Activated CD8-positive, alpha-beta memory T cell treated with anti-CD3 and anti-CD28 coated beads, Interleukin-2, amount 10 ng/mL, durations not matched to agents 7 days and 5 days (primary cell): Measurements from ENCODE around the gene CADM1. TPM values are rescaled to one million over a fixed set of nuclear protein-coding genes. Genes with fewer than 3 reads are reported as not detected.

Experiments used
- ATAC-seq: fragments of 150-1000 bp; cut with Tn5 transposase; one replicate; pipeline ENCODE4 v1.10.0; 2021; ENCODE audit warnings: moderate library complexity
- CTCF ChIA-PET: fragments of 350-600 bp; sonication (Branson Sonifier 250); formaldehyde crosslinking; loops from one replicate; lab custom pipeline; 2021; ENCODE audit warnings: antibody characterized with exemption; lab: Charles Lee
- DNase-seq: peaks from one replicate; pipeline ENCODE4 v3.0.0-alpha.2; 2020
- H3K27ac Mint-ChIP-seq: one replicate; pipeline ENCODE4 v1.8.0; 2021; ENCODE audit warnings: mild to moderate bottlenecking, mixed read lengths
- H3K27me3 Mint-ChIP-seq: one replicate; pipeline ENCODE4 v1.8.0; 2021; ENCODE audit warnings: mixed read lengths
- H3K36me3 Mint-ChIP-seq: one replicate; pipeline ENCODE4 v1.8.0; 2021; ENCODE audit warnings: mild to moderate bottlenecking, mixed read lengths
- H3K4me1 Mint-ChIP-seq: one replicate; pipeline ENCODE4 v1.8.0; 2021; ENCODE audit warnings: mixed read lengths
- H3K4me3 Mint-ChIP-seq: one replicate; pipeline ENCODE4 v1.8.0; 2021; ENCODE audit warnings: mild to moderate bottlenecking, moderate library complexity, mixed read lengths
- H3K9me3 Mint-ChIP-seq: one replicate; pipeline ENCODE4 v1.8.0; 2022; ENCODE audit warnings: low read depth, mixed read lengths
- total RNA-seq, 2 experiments: library from RNA; stranded (reverse); gene quantifications; one replicate each; pipeline ENCODE4 v1.2.3, GENCODE V29; 2021

The CADM1 gene
- total RNA-seq, 2 experiments from 2014 or later: 0.76 to 1.2 TPM

DNA sequence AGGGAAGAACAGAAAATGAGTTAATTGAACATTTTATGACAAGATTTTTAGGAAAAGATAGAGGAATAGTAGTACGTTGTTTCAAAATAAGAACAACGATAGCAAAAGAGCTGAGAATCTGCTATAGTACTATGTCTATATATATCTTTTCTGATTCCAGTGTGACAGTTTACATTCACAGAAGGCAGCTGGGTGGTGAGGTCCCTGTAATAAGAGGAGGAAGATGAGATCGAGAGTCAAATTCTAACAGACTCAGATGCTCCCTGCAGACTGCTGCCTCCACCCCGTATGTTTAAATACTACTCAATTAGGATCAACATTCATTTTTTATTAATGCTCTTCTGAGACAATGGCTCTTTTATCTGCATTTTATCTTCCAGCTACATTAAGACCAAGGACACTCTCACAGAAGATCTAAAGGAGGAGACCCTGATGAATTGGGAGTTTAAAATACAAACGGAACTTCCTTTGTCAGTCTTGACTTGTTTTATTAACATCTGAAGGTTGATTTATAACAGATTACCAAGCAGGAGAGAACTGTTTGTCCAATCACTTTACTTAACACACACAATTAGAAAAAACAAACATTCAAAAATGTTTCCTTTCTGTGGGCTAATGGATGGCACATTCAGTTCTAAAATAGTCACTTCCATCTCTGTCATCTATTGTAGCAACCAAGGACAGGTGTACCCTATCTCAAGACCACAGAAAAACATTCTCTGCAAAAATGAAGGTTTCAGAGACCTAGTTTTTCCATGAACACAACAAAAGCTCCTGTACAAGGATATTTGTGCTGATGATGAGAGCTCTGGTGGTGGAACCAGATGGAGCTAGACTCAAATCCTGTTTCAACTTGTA is 240.2 kb downstream of the CADM1 start:
- ATAC-seq: no peak
- CTCF ChIA-PET: no interaction called here
- H3K9me3 Mint-ChIP-seq: no peaks in the 10 kb centered on the region
- no peak for DNase-seq
- H3K4me3 Mint-ChIP-seq: no peak overlapping the region
- H3K27me3 Mint-ChIP-seq: peaks cover 11% of the 10 kb centered on the region
- H3K27ac Mint-ChIP-seq: no peak overlapping the region
- no peaks in the 10 kb centered on the region for H3K4me1 Mint-ChIP-seq
- no peaks in the 10 kb centered on the region for H3K36me3 Mint-ChIP-seq

DNA sequence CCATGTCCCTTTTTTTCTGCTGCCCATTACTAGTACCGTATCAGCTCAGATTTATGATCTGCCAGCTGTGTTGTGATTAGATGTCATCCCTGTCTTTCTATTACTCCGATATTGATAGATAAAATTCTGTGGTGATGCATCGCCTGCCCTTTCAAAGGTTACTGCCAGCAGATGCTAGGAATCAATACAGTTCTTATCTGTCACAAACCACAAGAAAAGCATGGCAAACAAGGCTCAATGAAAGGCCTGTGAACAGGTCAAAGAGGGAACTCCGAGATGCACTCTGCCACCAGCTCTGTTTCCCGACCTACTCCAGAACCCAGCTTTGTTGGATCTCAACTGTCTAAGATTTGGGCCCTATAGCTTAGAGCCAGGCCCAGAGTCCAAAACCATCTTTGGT is 246.0 kb downstream of the CADM1 start:
- Mint-ChIP-seq H3K27me3 (peaks cover 16% of the 10 kb centered on the region), H3K36me3 (no peaks in the 10 kb centered on the region), H3K4me1 (peaks cover 11% of the 10 kb centered on the region), H3K9me3 (no peaks in the 10 kb centered on the region), H3K4me3 (no peak overlapping the region), H3K27ac (no peak overlapping the region)
- ATAC-seq (no peak), DNase-seq (no peak)
- CTCF ChIA-PET: no interaction called here

- no peak overlapping the region for H3K4me3 Mint-ChIP-seq
- DNase-seq (no peak), ATAC-seq (no peak)
- peaks cover 12% of the 10 kb centered on the region for H3K27me3 Mint-ChIP-seq
- no peak overlapping the region for H3K27ac Mint-ChIP-seq
- H3K9me3 Mint-ChIP-seq: no peaks in the 10 kb centered on the region
- CTCF ChIA-PET: no interaction called here
- H3K36me3 Mint-ChIP-seq: no peaks in the 10 kb centered on the region
- H3K4me1 Mint-ChIP-seq: peaks cover 11% of the 10 kb centered on the region
These were observed 246.5 kb downstream of the CADM1 start for GRCh38 chr11:115257678-115258077.

DNA sequence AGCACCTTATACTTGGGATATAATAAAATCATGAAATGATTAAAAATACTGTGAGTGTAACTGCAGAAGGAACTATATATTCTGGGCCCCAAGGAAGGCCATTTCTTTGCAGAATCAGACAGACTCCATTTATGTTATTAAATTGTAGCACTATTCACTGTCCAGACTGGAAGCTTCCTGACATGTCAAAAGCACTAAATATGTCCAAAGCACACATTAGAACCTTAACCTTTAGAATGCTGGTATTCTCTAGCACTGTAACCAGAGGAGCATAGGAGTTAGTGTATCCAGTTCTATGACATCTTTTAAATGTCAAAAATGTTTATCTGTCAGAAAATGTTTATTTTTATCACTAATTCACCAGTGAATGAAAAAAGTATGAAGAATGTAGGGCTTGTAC is 246.9 kb downstream of the CADM1 start:
- peaks cover 12% of the 10 kb centered on the region for H3K27me3 Mint-ChIP-seq
- no peaks in the 10 kb centered on the region for H3K9me3 Mint-ChIP-seq
- no peak overlapping the region for H3K27ac Mint-ChIP-seq
- H3K4me1 Mint-ChIP-seq: peaks cover 11% of the 10 kb centered on the region
- CTCF ChIA-PET: no interaction called here
- ATAC-seq: no peak
- DNase-seq: no peak
- H3K4me3 Mint-ChIP-seq: no peak overlapping the region
- H3K36me3 Mint-ChIP-seq: no peaks in the 10 kb centered on the region

- CTCF ChIA-PET: interaction anchor here (0.6 kb wide), 1 partner anchor 110 kb away, joined by 3 read pairs; no protein-coding TSS in a partner anchor
- Mint-ChIP-seq H3K27me3 (peaks cover 15% of the 10 kb centered on the region), H3K4me3 (no peak overlapping the region), H3K9me3 (no peaks in the 10 kb centered on the region), H3K4me1 (peaks cover 11% of the 10 kb centered on the region), H3K27ac (peak overlapping the region; percentile 74), H3K36me3 (no peaks in the 10 kb centered on the region)
- peak; percentile 76 for ATAC-seq
- DNase-seq: peak; percentile 42
These were observed 247.6 kb downstream of the CADM1 start for GRCh38 chr11:115256397-115257197.

DNA sequence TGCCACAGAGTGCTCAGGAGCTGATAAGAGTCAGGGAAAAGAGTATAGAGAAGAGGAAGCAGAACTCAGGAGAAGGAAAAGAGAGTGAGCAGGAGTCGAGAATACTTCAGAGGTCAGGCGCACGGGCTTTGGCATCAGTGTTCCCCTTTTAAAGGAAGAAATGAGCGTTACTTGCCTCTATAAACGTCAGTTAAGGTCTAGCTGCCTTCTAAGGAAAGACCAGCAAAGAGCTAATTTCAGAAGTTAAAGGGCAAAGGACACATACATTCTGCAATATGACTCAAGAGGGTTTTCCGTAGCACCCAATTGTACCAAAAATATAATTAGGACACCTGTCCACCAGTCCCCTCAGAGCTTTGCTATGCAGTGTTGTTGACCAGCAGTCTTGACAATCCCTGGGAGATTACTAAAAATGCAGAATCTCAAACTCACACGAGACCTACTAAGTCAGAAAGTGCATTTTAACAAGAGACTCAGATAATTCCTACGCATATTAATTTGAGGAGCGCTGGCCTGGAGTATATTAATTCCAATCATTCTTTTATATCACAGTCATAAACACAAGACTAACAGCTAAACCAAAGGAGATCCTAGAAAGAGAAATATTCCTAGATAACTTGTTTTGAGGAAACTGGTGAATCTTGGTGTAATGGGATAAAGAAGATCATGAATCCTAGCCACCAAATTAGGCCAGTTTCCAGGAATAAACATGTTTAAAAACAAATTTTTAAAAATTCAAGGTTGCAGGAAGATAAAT is 249.0 kb downstream of the CADM1 start:
- DNase-seq (no peak), ATAC-seq (no peak)
- CTCF ChIA-PET: no interaction called here
- peaks cover 11% of the 10 kb centered on the region for H3K4me1 Mint-ChIP-seq
- H3K36me3 Mint-ChIP-seq: no peaks in the 10 kb centered on the region
- H3K27me3 Mint-ChIP-seq: peaks cover 16% of the 10 kb centered on the region
- no peaks in the 10 kb centered on the region for H3K9me3 Mint-ChIP-seq
- no peak overlapping the region for H3K4me3 Mint-ChIP-seq
- H3K27ac Mint-ChIP-seq: no peak overlapping the region

DNA sequence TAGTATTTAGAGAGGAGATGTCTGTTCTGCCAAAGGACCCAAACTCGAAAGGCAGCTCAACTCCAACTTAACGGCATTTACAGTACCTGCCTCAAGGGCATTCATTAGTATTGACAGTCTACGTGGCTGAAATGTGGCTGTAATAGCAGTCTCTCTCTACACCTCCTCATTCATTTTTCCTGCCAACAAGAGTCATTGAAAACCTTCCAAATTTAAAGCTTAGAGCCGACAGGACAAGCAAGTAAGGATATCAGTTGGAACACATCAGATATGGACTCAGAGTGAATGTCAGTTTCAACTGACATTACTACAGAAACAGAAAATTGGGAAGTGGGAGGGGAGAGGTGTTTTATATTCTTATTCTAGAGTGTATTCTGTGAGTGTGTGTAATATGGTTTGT is 253.1 kb downstream of the CADM1 start:
- ATAC-seq (no peak), DNase-seq (no peak)
- Mint-ChIP-seq H3K4me3 (no peak overlapping the region), H3K4me1 (peaks cover 3% of the 10 kb centered on the region), H3K36me3 (no peaks in the 10 kb centered on the region), H3K9me3 (no peaks in the 10 kb centered on the region), H3K27ac (no peak overlapping the region), H3K27me3 (peaks cover 31% of the 10 kb centered on the region)
- CTCF ChIA-PET: interaction anchor here (1.1 kb wide), 1 partner anchor 9 kb away, joined by 3 read pairs; no protein-coding TSS in a partner anchor

GRCh38 chr11:115249061-115249578 is 255.1 kb downstream of the CADM1 start:
- H3K4me3 Mint-ChIP-seq: no peak overlapping the region
- no peak overlapping the region for H3K27ac Mint-ChIP-seq
- no peaks in the 10 kb centered on the region for H3K4me1 Mint-ChIP-seq
- ATAC-seq: no peak
- peaks cover 27% of the 10 kb centered on the region for H3K27me3 Mint-ChIP-seq
- CTCF ChIA-PET: no interaction called here
- H3K9me3 Mint-ChIP-seq: no peaks in the 10 kb centered on the region
- H3K36me3 Mint-ChIP-seq: no peaks in the 10 kb centered on the region
- no peak for DNase-seq

DNA sequence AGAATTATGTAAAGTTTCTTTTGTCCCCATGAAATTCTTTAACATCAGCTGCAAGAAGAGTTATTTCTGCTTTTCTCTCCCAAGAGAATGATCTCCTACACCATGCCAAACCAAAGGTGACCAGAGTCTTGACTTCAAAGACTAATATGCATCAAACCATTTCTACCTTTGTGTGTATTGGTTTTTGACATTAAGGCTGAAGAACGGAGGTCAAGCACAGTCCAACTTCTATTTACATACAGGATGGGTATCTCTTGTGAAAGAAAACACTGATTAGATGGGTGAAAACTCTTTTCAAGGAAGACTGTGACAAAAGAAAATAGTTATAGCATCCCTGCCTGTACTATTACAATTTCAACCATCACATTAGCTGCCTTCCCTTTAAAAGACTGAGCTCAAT is 256.3 kb downstream of the CADM1 start:
- CTCF ChIA-PET: no interaction called here

GRCh38 chr11:115247361-115247760 is 256.9 kb downstream of the CADM1 start:
- no peak overlapping the region for H3K27ac Mint-ChIP-seq

More for the DNA sequence above, 256.3 kb downstream of the CADM1 start:
- H3K36me3 Mint-ChIP-seq: no peaks in the 10 kb centered on the region
- no peak overlapping the region for H3K4me3 Mint-ChIP-seq
- ATAC-seq (no peak), DNase-seq (no peak)
- peaks cover 29% of the 10 kb centered on the region for H3K27me3 Mint-ChIP-seq
- H3K9me3 Mint-ChIP-seq: no peaks in the 10 kb centered on the region
- H3K4me1 Mint-ChIP-seq: no peaks in the 10 kb centered on the region
- H3K27ac Mint-ChIP-seq: no peak overlapping the region

DNA sequence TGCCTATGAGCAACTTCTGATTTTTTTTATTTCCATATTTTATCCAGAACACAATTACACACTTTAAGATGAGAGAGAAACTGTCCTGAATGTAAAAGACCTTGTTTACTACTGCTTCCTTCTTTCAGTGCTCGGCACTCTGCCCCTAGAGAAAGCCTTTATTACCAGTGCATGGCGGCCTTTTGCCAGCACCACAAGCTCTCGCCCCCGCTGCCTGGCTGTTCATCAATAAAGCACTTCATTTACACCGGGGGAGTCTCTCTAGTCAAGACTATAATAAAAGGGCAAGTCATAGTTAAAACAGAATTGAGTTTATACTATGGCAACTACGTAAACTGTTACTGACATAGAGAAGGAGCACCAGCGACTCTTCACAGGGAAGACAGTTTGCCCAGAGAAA is 259.5 kb downstream of the CADM1 start:
- peaks cover 35% of the 10 kb centered on the region for H3K27me3 Mint-ChIP-seq
- H3K4me1 Mint-ChIP-seq: no peaks in the 10 kb centered on the region
- H3K4me3 Mint-ChIP-seq: no peak overlapping the region
- ATAC-seq (no peak), DNase-seq (no peak)
- no peak overlapping the region for H3K27ac Mint-ChIP-seq
- no peaks in the 10 kb centered on the region for H3K9me3 Mint-ChIP-seq
- CTCF ChIA-PET: no interaction called here
- H3K36me3 Mint-ChIP-seq: no peaks in the 10 kb centered on the region

More at GRCh38 chr11:115247361-115247760, 256.9 kb downstream of the CADM1 start:
- Mint-ChIP-seq H3K36me3 (no peaks in the 10 kb centered on the region), H3K27me3 (peaks cover 29% of the 10 kb centered on the region), H3K4me3 (no peak overlapping the region), H3K9me3 (no peaks in the 10 kb centered on the region), H3K4me1 (no peaks in the 10 kb centered on the region)
- DNase-seq (no peak), ATAC-seq (no peak)
- CTCF ChIA-PET: no interaction called here

DNA sequence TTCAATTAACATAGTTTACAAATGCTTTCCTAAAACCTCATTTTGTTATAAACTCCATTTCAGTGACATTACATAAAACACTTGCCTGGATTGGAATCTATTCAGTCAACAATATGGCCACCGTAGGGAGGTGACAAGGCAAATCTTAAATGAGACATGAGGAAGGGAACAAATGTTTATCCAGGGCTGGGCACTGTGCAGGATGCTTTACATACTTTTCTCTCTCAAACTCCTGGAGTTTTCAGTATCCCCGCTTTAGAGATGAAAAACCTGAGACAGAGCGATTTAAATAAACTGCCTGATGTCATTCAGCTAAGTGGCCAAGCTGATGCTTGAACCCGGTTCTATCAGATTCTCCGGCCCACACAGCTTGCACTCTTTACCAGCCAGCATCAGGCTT is 259.9 kb downstream of the CADM1 start:
- Mint-ChIP-seq H3K4me1 (no peaks in the 10 kb centered on the region), H3K4me3 (no peak overlapping the region), H3K27me3 (peaks cover 36% of the 10 kb centered on the region), H3K27ac (no peak overlapping the region), H3K9me3 (no peaks in the 10 kb centered on the region), H3K36me3 (no peaks in the 10 kb centered on the region)
- ATAC-seq (no peak), DNase-seq (no peak)
- CTCF ChIA-PET: no interaction called here

DNA sequence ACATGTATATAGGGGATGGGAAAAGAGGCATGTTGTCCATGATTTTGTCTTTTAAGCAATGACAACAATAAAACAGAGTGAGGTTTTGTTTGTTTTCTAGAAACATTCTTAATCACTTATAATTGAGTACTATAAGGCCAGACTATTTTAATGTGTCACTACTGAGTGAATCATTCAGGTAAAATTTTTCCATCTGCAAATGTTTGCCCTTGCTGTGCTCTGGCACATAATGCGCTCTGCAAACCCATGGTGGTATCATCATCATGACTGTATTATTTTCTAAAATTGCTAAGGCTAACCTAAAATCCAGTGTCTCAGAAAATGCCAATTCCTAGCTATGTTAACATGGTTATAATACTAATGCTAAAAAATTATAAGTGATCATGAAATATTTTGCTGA is 261.2 kb downstream of the CADM1 start:
- no peaks in the 10 kb centered on the region for H3K9me3 Mint-ChIP-seq
- CTCF ChIA-PET: no interaction called here
- DNase-seq: no peak
- no peak for ATAC-seq
- no peak overlapping the region for H3K4me3 Mint-ChIP-seq
- no peaks in the 10 kb centered on the region for H3K36me3 Mint-ChIP-seq
- H3K27ac Mint-ChIP-seq: no peak overlapping the region
- no peaks in the 10 kb centered on the region for H3K4me1 Mint-ChIP-seq
- H3K27me3 Mint-ChIP-seq: peaks cover 31% of the 10 kb centered on the region
